HFF-Myc (cell line): Measurements from ENCODE around the gene CCDC195.

Experiments used
- DNase-seq: peaks from one replicate; pipeline ENCODE4 v3.0.0-alpha.2; 2011; ENCODE audit warnings: low read depth; ENCODE audit errors: extremely low read depth
- H3K4me3 ChIP-seq: replicated peaks from 2 replicates; pipeline ENCODE4 v1.5.1; 2011; ENCODE audit warnings: low read depth, mild to moderate bottlenecking, control low read depth, low read length
- CTCF ChIP-seq: IDR thresholded peaks from 2 replicates; pipeline ENCODE4 v1.5.1; 2012; ENCODE audit warnings: mild to moderate bottlenecking, low read depth, low read length, control low read depth; ENCODE audit errors: missing control alignments

Gene CCDC195

GRCh38 chr2:224691563-224691962, 24.6 kb downstream of the CCDC195 start:
- no peak overlapping the region for H3K4me3 ChIP-seq
- no peak for DNase-seq
- TF ChIP-seq CTCF: no peak

GRCh38 chr2:224690868-224691267, 25.3 kb downstream of the CCDC195 start:
- H3K4me3 ChIP-seq: no peak overlapping the region
- no peak for TF ChIP-seq CTCF
- DNase-seq: no peak

- no peak for TF ChIP-seq CTCF
- no peak for DNase-seq
- no peak overlapping the region for H3K4me3 ChIP-seq
These were observed 26.6 kb downstream of the CCDC195 start for GRCh38 chr2:224689539-224689938.

- H3K4me3 ChIP-seq: no peak overlapping the region
- no peak for TF ChIP-seq CTCF
- DNase-seq: no peak
These were observed 27.2 kb downstream of the CCDC195 start for GRCh38 chr2:224688997-224689396.

GRCh38 chr2:224687156-224687555, 29.0 kb downstream of the CCDC195 start:
- no peak overlapping the region for H3K4me3 ChIP-seq
- no peak for DNase-seq
- no peak for TF ChIP-seq CTCF

GRCh38 chr2:224685121-224685520, 31.0 kb downstream of the CCDC195 start:
- H3K4me3 ChIP-seq: no peak overlapping the region
- TF ChIP-seq CTCF: no peak
- DNase-seq: no peak

GRCh38 chr2:224682134-224682533, 34.0 kb downstream of the CCDC195 start:
- DNase-seq: no peak
- TF ChIP-seq CTCF: no peak
- H3K4me3 ChIP-seq: no peak overlapping the region
